Effector memory CD8-positive, alpha-beta T cell (primary cell): ENCODE measurements around the gene TMEM200A.
A peak's percentile ranks its signal among the peaks of the same experiment; 100 is the strongest.

Source experiments
- ATAC-seq: fragments of 150-1000 bp; cut with Tn5 transposase; replicated peaks from 2 replicates; pipeline ENCODE4 v1.10.0; 2021; ENCODE audit warnings: mild to moderate bottlenecking, moderate library complexity
- DNase-seq, 3 experiments: peaks; one replicate each; pipeline ENCODE4 v3.0.0; 2021
- H3K27ac Mint-ChIP-seq, 2 donors: one replicate each; pipeline ENCODE4 v1.8.0; 2022; ENCODE audit warnings: mild to moderate bottlenecking in 2 of 2, mixed read lengths in 2 of 2, moderate library complexity in 2 of 2
- H3K27me3 Mint-ChIP-seq, 2 donors: one replicate each; pipeline ENCODE4 v1.8.0; 2022; ENCODE audit warnings: mixed read lengths in 2 of 2
- H3K36me3 Mint-ChIP-seq: one replicate; pipeline ENCODE4 v1.8.0; 2022; ENCODE audit warnings: mild to moderate bottlenecking, moderate library complexity, mixed read lengths; ENCODE audit not compliant: insufficient read depth
- H3K4me1 Mint-ChIP-seq, 2 donors: one replicate each; pipeline ENCODE4 v1.8.0; 2022; ENCODE audit warnings: low read depth in 2 of 2, mixed read lengths in 2 of 2
- H3K4me3 Mint-ChIP-seq, 2 donors: one replicate each; pipeline ENCODE4 v1.8.0; 2022; ENCODE audit warnings: mild to moderate bottlenecking in 2 of 2, mixed read lengths in 2 of 2, moderate library complexity in 2 of 2
- H3K9me3 Mint-ChIP-seq, 2 donors: one replicate each; pipeline ENCODE4 v1.8.0; 2022; ENCODE audit warnings: mixed read lengths in 2 of 2

Gene TMEM200A

GRCh38 chr6:130453230-130453629, 87.4 kb downstream of the TMEM200A start:
- Mint-ChIP-seq H3K4me3 (peak overlapping the region in 1 of 2 donors; percentile 38), H3K36me3 (no peaks in the 10 kb centered on the region), H3K27ac (peak overlapping the region; percentile 45 to 82), H3K27me3 (no peaks in the 10 kb centered on the region), H3K4me1 (peaks cover 0 to 5% of the 10 kb centered on the region in 2 donors), H3K9me3 (no peaks in the 10 kb centered on the region)
- DNase-seq (peak in 2 of 3 experiments; percentile 11 to 21), ATAC-seq (peak; percentile 94)

GRCh38 chr6:130457605-130458004, 91.8 kb downstream of the TMEM200A start:
- Mint-ChIP-seq H3K9me3 (no peaks in the 10 kb centered on the region), H3K27me3 (peaks cover 0 to 17% of the 10 kb centered on the region in 2 donors), H3K36me3 (no peaks in the 10 kb centered on the region), H3K4me3 (no peak overlapping the region), H3K27ac (no peak overlapping the region), H3K4me1 (peaks cover 2 to 5% of the 10 kb centered on the region in 2 donors)
- DNase-seq (no peak), ATAC-seq (no peak)

GRCh38 chr6:130459316-130459715, 93.5 kb downstream of the TMEM200A start:
- DNase-seq = no peak
- H3K9me3 Mint-ChIP-seq = no peaks in the 10 kb centered on the region
- peaks cover 0 to 17% of the 10 kb centered on the region in 2 donors for H3K27me3 Mint-ChIP-seq
- H3K36me3 Mint-ChIP-seq = no peaks in the 10 kb centered on the region
- no peak overlapping the region for H3K4me3 Mint-ChIP-seq
- H3K27ac Mint-ChIP-seq = no peak overlapping the region
- no peak for ATAC-seq
- H3K4me1 Mint-ChIP-seq = peaks cover 0 to 2% of the 10 kb centered on the region in 2 donors

- H3K27ac Mint-ChIP-seq = no peak overlapping the region
- H3K9me3 Mint-ChIP-seq = no peaks in the 10 kb centered on the region
- H3K4me1 Mint-ChIP-seq = peaks cover 6 to 10% of the 10 kb centered on the region in 2 donors
- H3K27me3 Mint-ChIP-seq = peaks cover 0 to 17% of the 10 kb centered on the region in 2 donors
- H3K36me3 Mint-ChIP-seq = no peaks in the 10 kb centered on the region
- no peak for ATAC-seq
- no peak for DNase-seq
- no peak overlapping the region for H3K4me3 Mint-ChIP-seq
Measured at GRCh38 chr6:130460934-130461333, 95.1 kb downstream of the TMEM200A start.

- ATAC-seq (no peak), DNase-seq (no peak)
- Mint-ChIP-seq H3K27me3 (peaks cover 0 to 8% of the 10 kb centered on the region in 2 donors), H3K9me3 (no peaks in the 10 kb centered on the region), H3K27ac (peak overlapping the region in 1 of 2 donors; percentile 88), H3K4me3 (no peak overlapping the region), H3K4me1 (peaks cover 15 to 26% of the 10 kb centered on the region in 2 donors), H3K36me3 (no peaks in the 10 kb centered on the region)
Measured at GRCh38 chr6:130466052-130466747, 100.4 kb downstream of the TMEM200A start.

- H3K36me3 Mint-ChIP-seq = no peaks in the 10 kb centered on the region
- no peaks in the 10 kb centered on the region for H3K9me3 Mint-ChIP-seq
- H3K27me3 Mint-ChIP-seq = peaks cover 0 to 3% of the 10 kb centered on the region in 2 donors
- H3K27ac Mint-ChIP-seq = peak overlapping the region; percentile 27 to 88
- H3K4me3 Mint-ChIP-seq = peak overlapping the region in 1 of 2 donors; percentile 14
- DNase-seq (no peak), ATAC-seq (no peak)
- H3K4me1 Mint-ChIP-seq = peaks cover 14 to 26% of the 10 kb centered on the region in 2 donors
Measured at GRCh38 chr6:130466748-130467061, 100.9 kb downstream of the TMEM200A start.

- DNase-seq (peak in 1 of 3 experiments; percentile 9), ATAC-seq (peak; percentile 93)
- Mint-ChIP-seq H3K9me3 (no peaks in the 10 kb centered on the region), H3K27me3 (no peaks in the 10 kb centered on the region), H3K36me3 (no peaks in the 10 kb centered on the region), H3K4me1 (peaks cover 13 to 26% of the 10 kb centered on the region in 2 donors), H3K27ac (peak overlapping the region; percentile 27 to 88), H3K4me3 (peak overlapping the region in 1 of 2 donors; percentile 14)
Measured at GRCh38 chr6:130467146-130468050, 101.6 kb downstream of the TMEM200A start.

GRCh38 chr6:130470766-130471165, 104.9 kb downstream of the TMEM200A start:
- ATAC-seq (no peak), DNase-seq (no peak)
- no peak overlapping the region for H3K27ac Mint-ChIP-seq
- no peaks in the 10 kb centered on the region for H3K36me3 Mint-ChIP-seq
- H3K9me3 Mint-ChIP-seq = peaks cover 0 to 4% of the 10 kb centered on the region in 2 donors
- H3K4me1 Mint-ChIP-seq = peaks cover 9 to 15% of the 10 kb centered on the region in 2 donors
- no peaks in the 10 kb centered on the region for H3K27me3 Mint-ChIP-seq
- H3K4me3 Mint-ChIP-seq = no peak overlapping the region

GRCh38 chr6:130473886-130474285, 108.1 kb downstream of the TMEM200A start:
- no peaks in the 10 kb centered on the region for H3K4me1 Mint-ChIP-seq
- ATAC-seq = no peak
- peaks cover 0 to 4% of the 10 kb centered on the region in 2 donors for H3K9me3 Mint-ChIP-seq
- H3K4me3 Mint-ChIP-seq = no peak overlapping the region
- no peak for DNase-seq
- no peaks in the 10 kb centered on the region for H3K27me3 Mint-ChIP-seq
- H3K27ac Mint-ChIP-seq = no peak overlapping the region
- no peaks in the 10 kb centered on the region for H3K36me3 Mint-ChIP-seq

GRCh38 chr6:130482645-130483390, 117.0 kb downstream of the TMEM200A start:
- peaks cover 5% of the 10 kb centered on the region for H3K36me3 Mint-ChIP-seq
- peak overlapping the region in 1 of 2 donors; percentile 33 for H3K27ac Mint-ChIP-seq
- DNase-seq = no peak
- H3K4me1 Mint-ChIP-seq = peaks cover 16 to 19% of the 10 kb centered on the region in 2 donors
- H3K9me3 Mint-ChIP-seq = no peaks in the 10 kb centered on the region
- H3K4me3 Mint-ChIP-seq = peak overlapping the region in 1 of 2 donors; percentile 6
- H3K27me3 Mint-ChIP-seq = no peaks in the 10 kb centered on the region
- ATAC-seq = no peak

- no peaks in the 10 kb centered on the region for H3K9me3 Mint-ChIP-seq
- ATAC-seq = no peak
- no peaks in the 10 kb centered on the region for H3K27me3 Mint-ChIP-seq
- H3K4me3 Mint-ChIP-seq = no peak overlapping the region
- H3K27ac Mint-ChIP-seq = no peak overlapping the region
- H3K36me3 Mint-ChIP-seq = peaks cover 5% of the 10 kb centered on the region
- DNase-seq = no peak
- H3K4me1 Mint-ChIP-seq = peaks cover 16 to 27% of the 10 kb centered on the region in 2 donors
Measured at GRCh38 chr6:130485870-130486269, 120.1 kb downstream of the TMEM200A start.

- H3K27me3 Mint-ChIP-seq = no peaks in the 10 kb centered on the region
- H3K4me3 Mint-ChIP-seq = no peak overlapping the region
- H3K9me3 Mint-ChIP-seq = no peaks in the 10 kb centered on the region
- H3K4me1 Mint-ChIP-seq = peaks cover 16 to 27% of the 10 kb centered on the region in 2 donors
- DNase-seq (no peak), ATAC-seq (no peak)
- no peak overlapping the region for H3K27ac Mint-ChIP-seq
- H3K36me3 Mint-ChIP-seq = peaks cover 5% of the 10 kb centered on the region
Measured at GRCh38 chr6:130486417-130486816, 120.6 kb downstream of the TMEM200A start.

- Mint-ChIP-seq H3K27ac (no peak overlapping the region), H3K4me1 (peaks cover 0 to 10% of the 10 kb centered on the region in 2 donors), H3K27me3 (no peaks in the 10 kb centered on the region), H3K36me3 (peaks cover 3% of the 10 kb centered on the region), H3K9me3 (peaks cover 0 to 9% of the 10 kb centered on the region in 2 donors), H3K4me3 (no peak overlapping the region)
- no peak for DNase-seq
- no peak for ATAC-seq
Measured at GRCh38 chr6:130489514-130489913, 123.7 kb downstream of the TMEM200A start.
